CD4-positive, alpha-beta T cell treated with Interleukin-10 for 1 hour (primary cell): ENCODE data around the gene MIB2.
"Not testable (repeated sequence)": the region's sequence is repeated elsewhere in the genome, so short reads cannot be mapped to it uniquely, and the experiment has no call there.

Experiments used
- DNase-seq: peaks from one replicate; pipeline ENCODE4 v3.0.0-alpha.2; 2020

The MIB2 gene

DNA sequence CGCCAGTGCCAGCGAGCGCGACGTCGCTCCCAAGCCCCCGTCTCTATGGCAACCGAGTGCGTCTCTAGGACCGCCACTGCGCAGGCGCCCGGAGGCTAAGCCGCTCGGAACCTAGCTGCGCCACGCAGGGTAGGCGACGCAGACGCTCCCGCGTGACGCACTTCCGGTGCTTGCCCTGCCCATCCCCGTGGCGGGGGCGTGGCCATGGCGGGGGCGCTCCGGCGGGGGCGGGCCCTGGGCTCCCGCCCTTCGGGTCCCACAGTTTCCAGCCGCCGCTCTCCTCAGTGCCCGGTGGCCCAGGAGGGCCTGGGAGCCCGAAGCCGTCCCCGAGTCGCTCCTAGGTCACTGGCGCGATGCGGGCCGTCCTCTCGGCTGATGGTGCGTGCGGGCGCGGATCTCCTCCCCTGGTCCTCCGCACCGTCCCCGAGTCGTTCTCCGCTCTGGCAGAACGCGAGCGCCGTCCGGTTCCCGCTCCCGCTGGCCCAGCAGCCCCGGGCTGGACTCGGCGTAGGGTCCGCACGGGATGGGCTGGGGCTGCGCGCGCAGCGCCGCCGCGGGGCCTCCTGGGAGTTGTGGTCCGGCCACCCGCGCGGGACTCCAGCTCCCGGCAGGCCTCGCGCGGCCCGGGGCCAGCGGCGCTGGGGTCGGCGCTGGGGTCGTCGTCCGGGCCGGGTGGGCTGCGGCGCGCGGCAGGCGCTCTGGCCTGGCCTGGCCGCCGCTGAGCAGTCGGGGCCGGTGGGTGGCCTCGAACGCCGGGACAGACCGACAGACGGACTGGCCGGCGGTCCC is at the start of gene MIB2:
Gene MIB2 (plus strand): TSS at position 245 of the 789 bp plus-strand sequence. CDS start 7,953 bp downstream, outside the sequence.
- DNase-seq = peak; percentile 99

DNA sequence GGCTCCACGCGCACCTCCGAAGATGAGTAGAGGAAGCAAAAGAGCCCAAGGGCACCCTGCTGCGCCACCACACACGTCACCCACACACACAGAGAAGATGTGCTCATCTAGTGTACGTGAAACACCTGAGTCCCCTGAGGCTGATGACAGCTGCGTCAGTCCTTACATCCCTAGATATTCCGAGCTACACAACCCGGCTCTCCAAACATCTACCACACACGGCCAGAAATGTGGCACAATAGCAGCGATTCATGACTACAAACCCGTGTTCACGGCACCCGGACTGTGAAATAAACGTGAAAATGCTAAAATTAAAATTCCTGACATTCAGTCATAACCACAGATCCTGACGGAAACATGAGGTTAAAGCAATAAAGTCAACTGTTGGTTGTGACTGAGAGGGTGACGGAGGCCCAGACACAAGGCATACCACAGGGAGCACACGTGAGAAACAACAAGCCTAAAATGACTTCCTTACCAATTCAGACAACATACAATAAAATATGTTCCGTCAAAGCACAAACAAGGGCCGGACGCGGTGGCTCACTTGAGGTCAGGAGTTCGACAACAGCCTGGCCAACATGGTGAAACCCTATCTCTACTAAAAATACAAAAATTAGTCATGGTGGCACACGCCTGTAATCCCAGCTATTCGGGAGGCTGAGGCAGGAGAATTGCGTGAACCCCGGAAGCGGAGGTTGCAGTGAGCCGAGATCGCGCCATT is 48.0 kb upstream of the MIB2 start:
- no peak for DNase-seq

DNA sequence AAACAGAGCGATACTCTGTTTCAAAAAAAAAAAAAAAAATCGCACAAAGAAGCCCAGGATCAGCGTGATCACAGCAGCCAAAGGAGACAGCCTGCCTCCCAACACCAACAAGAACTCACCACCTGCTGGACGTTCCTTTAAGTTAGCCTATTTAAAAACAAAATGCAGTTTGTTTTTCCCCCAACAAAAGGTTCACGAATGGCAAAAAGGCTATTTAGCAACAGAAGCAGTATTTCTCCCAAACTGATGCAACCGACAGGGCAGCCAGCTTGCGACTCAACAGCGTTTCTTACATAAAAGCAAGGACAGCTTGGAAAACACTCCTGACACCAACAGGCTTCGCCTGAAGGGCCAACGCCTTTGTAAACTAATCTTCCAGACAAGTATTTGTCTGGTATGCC is 47.4 kb upstream of the MIB2 start:
- no peak for DNase-seq

DNA sequence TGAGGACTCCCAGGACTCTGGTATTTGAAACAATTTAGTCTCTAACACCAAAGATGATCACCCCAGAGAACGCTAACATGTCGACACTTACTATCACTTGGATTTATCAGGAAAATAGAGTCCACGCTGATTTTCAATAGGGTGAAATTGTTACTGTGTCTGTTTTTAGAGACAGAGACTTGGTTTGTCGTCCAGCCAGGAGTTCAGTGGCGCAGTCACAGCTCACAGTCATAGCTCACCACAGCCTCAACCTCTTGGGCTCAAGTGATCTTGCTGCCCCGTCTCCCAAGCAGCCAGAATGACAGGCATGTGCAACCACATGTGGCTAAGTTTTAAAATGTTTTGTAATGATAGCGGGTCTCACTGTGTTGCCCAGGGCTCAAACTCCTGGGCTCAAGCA is 46.0 kb upstream of the MIB2 start:
- DNase-seq = no peak

DNA sequence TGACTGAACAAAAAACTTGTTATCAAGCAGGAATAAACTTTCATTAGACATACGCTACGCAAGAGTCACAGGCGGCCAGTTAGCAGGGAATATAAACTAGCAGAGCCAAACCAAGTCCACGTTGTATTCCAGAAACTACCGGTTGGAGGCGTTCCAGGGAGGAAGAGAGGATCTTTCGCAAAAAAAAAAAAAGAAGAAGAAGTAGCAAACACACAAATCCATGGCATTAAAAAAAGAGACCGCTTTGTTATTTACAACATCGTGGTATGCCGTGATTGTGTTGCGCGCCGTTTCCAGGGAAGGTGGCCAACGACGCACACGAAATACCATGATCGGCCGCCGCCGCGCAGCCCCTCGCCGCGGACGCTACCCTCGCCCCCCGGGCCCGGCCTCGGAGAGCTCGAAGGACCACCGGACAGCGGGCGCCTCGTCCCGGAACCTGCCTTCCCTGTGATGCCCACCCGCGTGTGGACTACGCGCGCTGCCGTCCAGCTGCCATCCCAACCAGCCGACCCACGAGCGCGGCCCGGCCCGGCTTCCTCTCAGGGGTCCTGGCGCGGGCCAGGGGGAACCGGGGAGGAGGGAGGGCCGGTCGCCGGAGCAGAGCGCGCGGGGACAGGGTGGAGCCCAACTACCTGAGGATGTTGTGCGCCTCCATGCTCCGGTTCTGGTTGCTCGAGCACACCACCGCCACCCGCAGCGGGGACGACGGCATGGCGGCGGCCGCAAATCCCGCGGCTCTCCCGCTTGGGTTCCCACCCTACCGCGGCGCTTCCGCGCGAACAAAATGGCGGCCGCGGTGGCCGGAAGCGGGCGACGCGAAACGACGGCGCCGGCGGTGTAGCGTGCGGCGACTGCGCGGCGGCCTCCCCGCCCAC is 41.2 kb upstream of the MIB2 start:
- peak; percentile 81 for DNase-seq

DNA sequence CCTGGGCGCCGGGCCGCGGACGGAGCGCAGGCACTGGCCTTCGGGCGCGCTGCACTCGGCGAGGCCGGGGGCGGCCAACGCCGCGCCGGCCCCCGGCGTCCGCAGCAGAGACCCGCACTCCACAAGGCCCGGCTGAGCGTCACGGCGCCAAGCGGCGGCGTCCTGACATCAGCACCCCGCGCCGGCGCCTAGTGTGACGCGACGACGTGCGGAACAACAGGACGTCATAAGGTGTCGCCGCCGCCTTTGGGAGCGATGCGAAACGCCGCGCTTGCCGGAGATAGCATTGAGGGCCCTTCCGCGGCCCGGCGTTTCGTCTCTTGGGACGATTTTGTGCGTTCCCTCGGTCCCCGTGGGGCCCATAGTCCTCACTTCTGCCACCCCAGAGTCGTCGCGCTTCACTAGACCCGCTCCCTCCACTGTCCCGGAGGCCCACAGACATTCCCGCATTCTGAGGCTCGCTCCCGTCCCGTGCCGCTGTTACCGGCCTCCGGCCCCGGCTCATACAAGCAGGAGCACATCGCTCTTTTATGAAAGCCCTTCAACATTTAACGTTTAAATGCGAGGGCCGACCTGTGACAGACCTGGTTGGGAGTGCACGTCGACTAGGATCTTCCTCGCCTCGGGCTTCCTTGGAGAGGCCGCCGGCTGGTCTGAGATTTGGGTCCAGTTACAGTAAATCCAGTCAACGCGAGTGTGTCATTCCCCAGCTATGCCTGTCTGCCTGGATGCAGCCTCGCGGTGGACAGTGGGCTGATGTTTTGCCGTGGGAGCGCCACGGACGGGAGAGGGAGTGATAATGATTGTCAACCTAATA is 40.4 kb upstream of the MIB2 start, which contains the start of gene SSU72:
Gene SSU72 (minus strand): TSS at position 143 of the 817 bp plus-strand sequence. CDS start 306 bp downstream, outside the sequence.
- DNase-seq = peak; percentile 93

DNA sequence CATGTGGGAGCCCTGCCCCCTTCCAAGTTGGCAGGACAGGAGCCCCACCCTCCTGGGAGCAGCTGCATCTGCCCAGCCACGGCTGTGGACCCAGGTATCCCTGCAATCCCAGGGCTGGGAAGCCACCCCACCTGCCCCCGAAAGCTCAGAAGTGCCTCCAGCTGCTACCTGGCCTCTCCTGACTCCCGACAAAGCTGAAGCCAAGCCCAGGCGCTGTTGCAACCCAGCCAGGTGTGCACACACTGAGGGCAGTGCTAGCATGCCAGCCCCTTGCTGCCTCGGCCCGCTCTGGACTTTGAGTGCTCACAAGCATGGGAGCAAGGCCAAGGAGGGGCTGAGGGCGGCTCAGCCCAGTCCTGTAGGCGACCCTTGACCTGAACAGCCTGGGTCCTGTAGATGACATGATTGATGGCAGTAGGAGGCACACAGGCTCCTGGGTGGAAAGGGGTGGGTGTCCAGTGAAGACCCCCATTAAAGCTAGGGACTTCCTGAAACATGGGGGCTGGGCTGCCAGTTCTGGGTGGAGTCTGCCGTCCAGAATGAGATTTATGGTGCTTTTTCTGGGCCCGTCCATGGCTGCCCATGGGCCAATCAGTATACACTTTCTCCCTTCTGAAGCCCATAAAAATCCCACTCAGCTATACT is 37.8 kb upstream of the MIB2 start:
- no peak for DNase-seq

DNA sequence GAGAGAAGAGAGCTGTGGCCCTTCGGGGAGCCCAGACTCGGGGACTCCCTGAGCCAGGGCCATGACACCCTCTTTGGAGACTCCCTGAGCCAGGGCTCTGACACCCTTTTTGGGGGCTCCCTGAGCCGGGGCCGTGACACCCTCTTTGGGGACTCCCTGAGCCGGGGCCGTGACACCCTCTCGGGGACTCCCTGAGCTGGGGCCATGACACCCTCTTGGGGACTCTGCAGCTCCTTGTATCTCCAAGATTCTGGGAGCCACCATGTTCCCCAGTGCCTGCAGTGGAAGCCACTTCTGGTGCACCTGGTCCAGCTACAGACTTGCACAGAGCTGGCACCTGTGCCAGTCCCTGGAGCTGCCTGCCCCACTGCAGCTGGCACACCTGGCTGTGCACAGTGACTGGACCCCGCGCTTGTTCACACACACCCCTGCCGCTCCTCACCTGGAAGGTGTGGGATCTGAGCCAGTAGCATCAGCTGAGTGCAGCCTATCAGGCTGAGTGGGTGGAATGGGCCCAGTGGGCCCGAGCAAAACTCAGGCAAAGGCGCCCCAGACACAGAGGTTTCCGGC is 36.8 kb upstream of the MIB2 start:
- no peak for DNase-seq

DNA sequence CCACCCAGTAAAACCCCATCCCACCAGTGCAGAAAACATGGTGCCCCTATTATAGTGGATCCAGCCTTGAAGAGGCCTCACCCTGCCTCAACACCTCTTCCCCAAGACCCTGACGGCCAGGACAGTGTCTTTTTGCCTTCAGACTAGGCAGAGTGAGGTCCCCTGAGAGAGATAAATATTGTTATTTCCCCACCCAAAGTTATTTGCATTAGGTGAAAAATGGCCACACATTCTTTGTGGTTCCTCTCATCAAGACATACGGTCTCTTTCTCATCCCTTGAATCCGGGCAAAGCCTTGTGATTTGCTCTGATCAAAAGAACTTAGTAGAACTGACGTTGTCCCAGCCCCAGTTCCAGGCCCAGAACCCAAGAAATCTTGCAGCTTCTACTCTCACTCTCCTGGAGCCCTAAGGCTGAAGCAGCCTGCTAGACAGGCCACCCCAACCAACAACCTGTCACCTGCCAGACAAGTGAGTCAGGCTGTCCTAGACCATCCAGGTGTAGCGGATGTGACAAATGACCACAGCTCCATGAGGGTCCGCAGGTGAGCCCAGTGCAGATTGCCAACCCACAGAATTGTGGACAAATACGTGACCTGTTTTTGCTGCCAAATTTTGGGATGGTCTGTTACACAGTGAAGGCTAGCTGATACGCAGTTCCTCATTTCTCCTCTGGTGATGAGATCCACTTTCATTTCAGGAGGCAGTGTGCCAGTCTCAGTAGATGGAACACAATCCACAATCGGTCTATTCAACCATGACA is 32.5 kb upstream of the MIB2 start:
- no peak for DNase-seq

DNA sequence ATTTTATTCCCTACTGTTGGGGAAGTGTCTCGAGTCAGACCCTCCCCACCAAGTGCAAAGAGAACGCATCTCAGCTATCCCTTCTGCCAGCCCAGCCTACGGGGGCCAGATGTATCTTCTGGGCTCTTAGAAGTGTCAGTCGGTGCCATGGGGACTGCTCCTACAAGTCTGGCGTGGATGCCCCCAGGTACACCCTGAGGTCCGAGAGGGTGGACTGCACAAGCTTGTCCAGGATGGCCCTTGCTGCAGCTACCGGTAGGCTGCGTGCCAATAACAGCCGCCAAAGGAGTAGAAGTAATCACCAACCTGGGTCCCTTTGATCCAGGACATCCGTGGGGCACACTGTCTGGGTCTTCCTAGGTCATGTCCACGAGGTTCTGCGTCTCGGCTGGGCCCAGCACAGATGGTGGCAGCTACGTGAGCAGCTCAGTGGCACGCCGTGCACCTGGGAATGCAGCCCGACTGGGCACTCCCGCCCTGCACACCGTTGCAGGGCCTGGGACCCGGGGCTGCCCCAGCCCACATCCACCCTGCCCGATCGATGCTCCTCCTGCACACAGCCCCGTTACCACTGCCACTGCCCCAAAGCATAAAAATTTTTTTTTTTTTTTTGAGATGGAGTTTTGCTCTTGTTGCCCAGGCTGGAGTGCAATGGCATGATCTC is 31.8 kb upstream of the MIB2 start:
- no peak for DNase-seq

DNA sequence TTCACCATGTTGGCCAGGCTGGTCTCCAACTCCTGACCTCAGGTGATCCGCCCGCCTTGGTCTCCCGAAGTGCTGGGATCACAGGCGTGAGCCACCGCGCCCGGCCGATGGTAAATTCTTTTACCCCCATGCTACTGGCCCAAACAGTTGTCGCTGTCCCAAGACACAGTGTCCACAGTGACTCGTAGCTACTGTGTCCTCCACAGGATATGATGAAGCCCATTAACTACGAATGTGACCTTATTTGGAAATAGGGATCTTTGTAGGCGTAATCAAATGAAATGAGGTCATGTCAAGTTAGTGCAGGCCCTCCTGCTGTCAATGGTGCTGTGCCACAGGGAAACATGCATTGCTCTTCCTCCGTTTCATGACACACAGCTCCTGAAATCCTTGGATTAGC is 23.8 kb upstream of the MIB2 start:
- DNase-seq = no peak

DNA sequence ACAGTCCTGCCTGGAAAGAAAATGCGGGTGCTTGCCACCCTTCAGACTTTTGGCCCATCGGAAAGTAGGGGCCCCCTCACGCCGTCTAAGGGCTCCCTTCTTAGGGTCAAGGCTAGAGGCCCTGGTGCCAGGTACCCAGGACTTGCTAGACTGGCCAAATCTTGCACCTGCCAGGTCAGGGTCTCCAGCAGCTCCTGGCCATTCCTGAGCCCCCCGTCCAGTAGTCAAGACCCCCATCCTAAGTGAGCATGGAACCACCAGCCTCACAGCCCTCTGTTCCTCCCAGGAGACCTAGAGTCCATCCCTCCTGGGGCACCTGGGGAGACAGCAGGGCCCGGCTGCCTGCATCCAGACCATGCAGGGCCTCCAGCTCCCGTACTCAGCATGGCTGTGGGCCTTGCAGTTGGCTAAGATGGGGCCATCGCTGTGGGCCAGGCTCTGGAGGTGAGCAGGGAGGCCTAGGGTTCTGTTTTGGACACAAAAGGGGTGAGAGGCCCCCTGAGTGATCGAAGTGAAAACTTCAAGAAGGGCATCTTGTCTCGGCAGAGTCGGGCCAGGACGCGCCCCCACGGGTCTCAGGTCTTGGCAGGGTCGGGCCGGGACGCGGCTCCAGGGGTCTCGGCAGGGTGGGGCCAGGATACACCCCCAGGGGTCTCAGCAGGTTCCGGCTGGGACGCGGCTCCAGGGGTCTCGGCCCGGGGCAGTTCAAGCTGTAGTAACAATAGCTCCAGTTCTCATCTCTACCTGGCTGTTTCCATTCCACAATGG is 21.3 kb upstream of the MIB2 start:
- no peak for DNase-seq

DNA sequence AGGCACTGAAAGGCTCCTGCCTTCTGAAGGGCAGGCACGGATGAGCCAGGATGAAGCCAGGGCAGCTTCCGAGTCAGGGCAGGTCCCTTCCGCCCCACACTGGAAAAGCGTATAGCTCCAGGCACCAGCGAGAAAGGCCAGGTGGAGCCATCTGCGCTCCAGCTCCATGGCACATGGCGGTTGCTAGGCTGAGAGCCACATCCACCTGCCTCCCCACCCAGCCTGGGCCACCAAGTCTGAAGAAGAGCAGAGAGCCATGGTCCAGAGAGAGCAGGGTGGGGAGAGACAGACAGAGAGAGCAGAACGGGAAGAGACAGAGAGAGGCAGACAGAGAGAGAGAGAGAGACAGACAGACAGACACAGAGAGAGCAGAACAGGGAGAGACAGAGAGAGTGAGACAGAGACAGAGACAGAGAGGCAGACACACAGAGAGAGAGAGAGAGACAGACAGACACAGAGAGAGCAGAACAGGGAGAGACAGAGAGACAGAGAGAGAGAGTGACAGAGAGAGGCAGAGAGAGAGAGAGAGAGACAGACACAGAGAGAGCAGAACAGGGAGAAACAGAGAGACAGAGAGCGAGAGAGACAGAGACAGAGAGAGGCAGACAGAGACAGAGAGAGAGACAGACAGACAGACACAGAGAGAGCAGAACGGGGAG is 20.6 kb upstream of the MIB2 start:
- no peak for DNase-seq

DNA sequence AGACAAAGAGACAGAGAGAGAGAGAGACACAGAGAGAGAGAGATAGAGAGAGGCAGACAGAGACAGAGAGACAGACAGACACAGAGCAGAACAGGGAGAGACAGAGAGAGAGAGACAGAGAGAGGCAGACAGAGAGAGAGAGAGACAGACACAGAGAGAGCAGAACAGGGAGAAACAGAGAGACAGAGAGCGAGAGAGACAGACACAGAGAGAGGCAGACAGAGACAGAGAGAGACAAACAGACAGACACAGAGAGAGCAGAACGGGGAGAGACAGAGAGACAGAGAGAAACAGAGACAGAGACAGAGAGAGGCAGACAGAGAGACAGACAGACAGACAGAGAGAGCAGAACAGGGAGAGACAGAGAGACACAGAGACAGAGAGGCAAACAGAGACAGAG is 20.0 kb upstream of the MIB2 start:
- not testable (repeated sequence) for DNase-seq

DNA sequence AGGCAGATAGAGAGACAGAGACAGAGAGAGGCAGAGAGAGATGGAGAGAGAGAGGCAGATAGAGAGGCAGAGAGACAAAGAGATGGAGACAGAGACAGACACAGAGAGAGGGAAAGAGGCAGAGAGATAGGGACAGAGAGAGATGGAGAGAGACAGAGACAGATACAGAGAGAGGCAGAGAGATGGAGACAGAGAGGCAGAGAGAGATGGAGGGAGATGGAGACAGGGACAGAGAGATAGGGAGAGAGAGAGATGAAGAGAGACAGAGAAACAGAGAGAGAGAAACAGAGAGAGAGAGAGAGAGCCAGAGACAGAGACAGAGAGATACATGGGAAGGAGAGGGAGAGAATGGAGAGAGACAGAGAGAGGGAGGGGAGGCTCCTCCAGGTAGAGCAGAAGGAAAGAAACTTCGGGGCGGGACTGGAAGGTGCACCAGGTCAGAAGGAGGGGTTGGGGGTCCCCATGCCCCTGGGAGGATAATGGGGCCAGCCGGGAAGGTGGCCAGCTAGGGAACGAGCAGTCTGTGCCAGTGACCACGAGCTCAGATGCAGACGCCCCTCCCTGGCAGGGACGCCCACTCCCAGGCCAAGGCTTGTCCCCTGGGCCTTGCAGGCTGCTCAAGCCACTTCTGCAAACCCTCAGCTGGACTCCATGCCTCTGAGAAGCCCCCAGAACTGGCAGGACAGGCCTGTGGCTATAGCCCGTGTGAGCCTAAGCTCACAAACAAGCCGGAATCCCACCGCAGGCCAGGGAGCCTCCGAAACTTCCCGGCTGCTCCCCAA is 18.6 kb upstream of the MIB2 start:
- no peak for DNase-seq

DNA sequence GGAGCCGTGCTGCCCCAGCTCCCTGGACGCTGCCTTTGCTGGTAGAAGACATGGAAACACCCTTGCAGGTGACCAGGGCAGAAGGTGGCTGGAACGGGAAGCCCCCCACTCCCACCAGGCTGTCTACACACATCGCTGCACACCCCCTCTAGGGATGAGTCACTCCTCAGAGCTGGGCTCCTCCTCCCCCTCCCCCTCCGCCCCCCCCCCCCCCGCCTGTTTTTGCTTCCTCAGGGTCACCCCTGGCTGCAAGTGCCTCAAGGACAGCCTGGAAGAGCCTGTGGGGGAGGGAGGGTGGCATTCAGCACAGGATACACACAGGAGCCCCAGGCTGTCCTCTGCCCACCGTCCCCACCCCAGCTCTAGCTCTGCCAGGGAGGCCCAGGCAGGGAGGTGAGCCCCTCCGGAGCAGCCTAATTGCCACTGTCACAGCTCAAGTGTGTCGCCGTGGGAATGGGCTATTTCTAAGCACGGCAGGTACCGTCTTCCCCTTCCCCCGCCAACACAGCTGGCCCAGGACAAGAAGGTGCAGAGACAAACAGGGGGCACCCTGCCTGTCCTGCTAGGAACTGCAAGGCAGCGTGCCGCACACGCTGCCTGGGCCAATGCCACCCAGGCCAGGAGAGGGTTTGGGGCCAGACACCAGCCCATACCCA is 17.9 kb upstream of the MIB2 start:
- no peak for DNase-seq

DNA sequence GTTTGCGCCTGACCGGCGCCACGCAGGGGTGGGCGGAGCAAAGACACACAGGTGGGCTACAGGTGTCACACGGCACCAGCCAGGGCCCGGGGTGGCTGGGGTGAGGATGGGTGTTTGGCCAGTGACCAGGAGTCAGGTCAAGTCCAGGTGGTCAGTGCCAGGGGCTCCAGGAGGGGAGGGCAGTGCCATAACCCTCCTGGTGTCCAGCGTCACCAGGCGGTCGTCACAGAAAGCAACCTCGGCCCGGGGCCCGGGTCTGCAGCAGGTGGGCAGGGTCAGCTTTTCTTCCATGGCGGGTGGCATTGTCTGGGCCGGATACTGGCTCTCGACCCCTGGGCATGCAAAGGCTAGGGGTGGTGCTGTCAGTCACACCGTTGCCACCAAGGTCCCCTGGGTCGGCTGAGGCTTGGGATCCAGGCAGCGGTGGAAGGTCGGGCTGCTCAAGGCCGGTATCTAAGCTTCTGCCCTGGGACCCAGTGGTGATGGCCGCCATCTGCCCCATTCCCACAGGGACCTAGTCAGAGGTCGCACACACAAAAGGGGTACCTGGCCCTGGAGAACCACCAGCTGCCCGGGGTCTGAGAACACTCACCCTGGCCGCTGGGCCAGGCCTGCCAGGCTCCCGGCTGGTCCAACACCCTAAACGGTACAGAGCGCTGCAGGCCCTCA is 17.1 kb upstream of the MIB2 start:
- no peak for DNase-seq
